Tibial nerve (tissue), 4 donors: ENCODE results near the gene NDUFA13.

Experiments used
- CTCF ChIP-seq, 5 experiments: fragments of 200-600 bp in 3 of 5; fragments of 450-650 bp in 2 of 5; sonication (generic) in 3 of 5; IDR thresholded peaks; one replicate each; pipeline ENCODE4 v1.5.1; 2016 to 2019; ENCODE audit warnings: antibody characterized with exemption in 5 of 5, mild to moderate bottlenecking in 3 of 5, moderate library complexity in 2 of 5
- EP300 ChIP-seq, 2 donors: sonication (generic); formaldehyde crosslinking; IDR thresholded peaks; one replicate each; pipeline ENCODE4 v1.6.1; 2017; ENCODE audit warnings: antibody characterized with exemption in 2 of 2, mild to moderate bottlenecking in 1 of 2
- POLR2A ChIP-seq, 2 donors: fragments of 450-650 bp; IDR thresholded peaks; one replicate each; pipeline ENCODE4 v1.6.1; 2017; ENCODE audit warnings: antibody characterized with exemption in 2 of 2, mild to moderate bottlenecking in 2 of 2, moderate library complexity in 2 of 2

- TF ChIP-seq CTCF (IDR thresholded peaks at IDR 0.05) (no peak), POLR2A (IDR thresholded peaks at IDR 0.05) (no peak), EP300 (IDR thresholded peaks at IDR 0.05) (no peak)
These were observed 22.2 kb downstream of the NDUFA13 start, which contains the start of gene CILP2 for GRCh38 chr19:19538061-19538784.
